NCI-H524 (cell line): ENCODE measurements around the gene SAG.

Experiments
- DNase-seq, 2 experiments: peaks; one replicate each; lab custom pipeline; 2025; lab: John Stamatoyannopoulos, UW

The SAG gene

GRCh38 chr2:233307565-233307964 is at the start of gene SAG:
TSS of gene SAG (plus strand) at chr2:233307816. CDS start at chr2:233309190, 1,374 bp downstream.
- no peak for DNase-seq

- DNase-seq = no peak
Measured at GRCh38 chr2:233258211-233258610, 49.4 kb upstream of the SAG start.

GRCh38 chr2:233259730-233260129 is 47.9 kb upstream of the SAG start:
- DNase-seq = no peak

GRCh38 chr2:233260661-233261060 is 47.0 kb upstream of the SAG start:
- DNase-seq = no peak

GRCh38 chr2:233261819-233262555 is 45.6 kb upstream of the SAG start:
- no peak for DNase-seq

GRCh38 chr2:233262562-233262961 is 45.1 kb upstream of the SAG start:
- no peak for DNase-seq

- no peak for DNase-seq
Measured at GRCh38 chr2:233263045-233263570, 44.5 kb upstream of the SAG start.

GRCh38 chr2:233264667-233265066 is 42.9 kb upstream of the SAG start:
- DNase-seq = no peak

- no peak for DNase-seq
Measured at GRCh38 chr2:233265899-233266431, 41.7 kb upstream of the SAG start.

GRCh38 chr2:233266481-233266880 is 41.1 kb upstream of the SAG start:
- no peak for DNase-seq

- no peak for DNase-seq
Measured at GRCh38 chr2:233267516-233268245, 39.9 kb upstream of the SAG start.

- no peak for DNase-seq
Measured at GRCh38 chr2:233270366-233270765, 37.2 kb upstream of the SAG start.

- DNase-seq = no peak
Measured at GRCh38 chr2:233270951-233271350, 36.7 kb upstream of the SAG start.

GRCh38 chr2:233271693-233272092 is 35.9 kb upstream of the SAG start:
- DNase-seq = no peak

- no peak for DNase-seq
Measured at GRCh38 chr2:233273120-233273519, 34.5 kb upstream of the SAG start.

GRCh38 chr2:233275223-233275622 is 32.4 kb upstream of the SAG start:
- no peak for DNase-seq

GRCh38 chr2:233278921-233279320 is 28.7 kb upstream of the SAG start:
- DNase-seq = no peak

- no peak for DNase-seq
Measured at GRCh38 chr2:233280114-233280693, 27.4 kb upstream of the SAG start.

- no peak for DNase-seq
Measured at GRCh38 chr2:233281553-233281952, 26.1 kb upstream of the SAG start.

- no peak for DNase-seq
Measured at GRCh38 chr2:233281992-233282603, 25.5 kb upstream of the SAG start.

- no peak for DNase-seq
Measured at GRCh38 chr2:233285921-233286320, 21.7 kb upstream of the SAG start.

- no peak for DNase-seq
Measured at GRCh38 chr2:233287871-233288270, 19.7 kb upstream of the SAG start.
